ENCODE measurements around the gene NELFE.
"Not testable (repeated sequence)": the region's sequence is repeated elsewhere in the genome, so short reads cannot be mapped to it uniquely, and the experiment has no call there.

Gene NELFE

GRCh38 chr6:31948753-31949413 is 9.9 kb downstream of the NELFE start:
- DNase-seq (ENCODE audit: low spot score) = no peak

GRCh38 chr6:31948306-31948705 is 10.5 kb downstream of the NELFE start:
- DNase-seq (ENCODE audit: low spot score) = no peak

- DNase-seq (ENCODE audit: low spot score) = no peak
Observed at GRCh38 chr6:31947864-31948263, 10.9 kb downstream of the NELFE start.

- DNase-seq (ENCODE audit: low spot score) = no peak
Observed at GRCh38 chr6:31947070-31947675, 11.6 kb downstream of the NELFE start.

- no peak for DNase-seq (ENCODE audit: low spot score)
Observed at GRCh38 chr6:31946370-31946885, 12.3 kb downstream of the NELFE start.

- DNase-seq (ENCODE audit: low spot score) = peak; percentile 97
Observed at GRCh38 chr6:31945507-31946369, 13.0 kb downstream of the NELFE start, which contains the start of gene CFB. TSS of gene CFB (plus strand) at chr6:31946095. CDS start at chr6:31946222, 127 bp downstream.

- DNase-seq (ENCODE audit: low spot score) = no peak
Observed at GRCh38 chr6:31945154-31945506, 13.6 kb downstream of the NELFE start.

- no peak for DNase-seq (ENCODE audit: low spot score)
Observed at GRCh38 chr6:31943742-31944141, 15.0 kb downstream of the NELFE start.

GRCh38 chr6:31940256-31940664 is 18.5 kb downstream of the NELFE start:
- DNase-seq (ENCODE audit: low spot score) = peak; percentile 36

- no peak for DNase-seq (ENCODE audit: low spot score)
Observed at GRCh38 chr6:31935823-31936222, 22.9 kb downstream of the NELFE start.

GRCh38 chr6:31935021-31935420 is 23.8 kb downstream of the NELFE start:
- no peak for DNase-seq (ENCODE audit: low spot score)

GRCh38 chr6:31933537-31933936 is 25.2 kb downstream of the NELFE start:
- DNase-seq (ENCODE audit: low spot score) = no peak

GRCh38 chr6:31932137-31932536 is 26.6 kb downstream of the NELFE start:
- DNase-seq (ENCODE audit: low spot score) = not testable (repeated sequence)

- no peak for DNase-seq (ENCODE audit: low spot score)
Observed at GRCh38 chr6:31930962-31931361, 27.8 kb downstream of the NELFE start.

- DNase-seq (ENCODE audit: low spot score) = no peak
Observed at GRCh38 chr6:31928672-31928939, 30.2 kb downstream of the NELFE start.

GRCh38 chr6:31927863-31928671 is 30.7 kb downstream of the NELFE start:
- DNase-seq (ENCODE audit: low spot score) = no peak

GRCh38 chr6:31927242-31927862 is 31.4 kb downstream of the NELFE start, which contains the start of gene C2:
TSS of gene C2 (plus strand) at chr6:31927717. CDS start at chr6:31927753, 36 bp downstream.
- no peak for DNase-seq (ENCODE audit: low spot score)

GRCh38 chr6:31922942-31923341 is 35.8 kb downstream of the NELFE start:
- DNase-seq (ENCODE audit: low spot score) = no peak

GRCh38 chr6:31920811-31921210 is 38.0 kb downstream of the NELFE start:
- DNase-seq (ENCODE audit: low spot score) = no peak

GRCh38 chr6:31919624-31920303 is 39.0 kb downstream of the NELFE start:
- no peak for DNase-seq (ENCODE audit: low spot score)
